Measurements from ENCODE around the gene GALNT10. TPM values are rescaled to one million over a fixed set of nuclear protein-coding genes. Genes with fewer than 3 reads are reported as not detected.

Gene GALNT10
- total and polyA plus RNA-seq, 9 of the 15 experiments (the other 6 are each of a cell fraction or from before 2014, with no cell fraction given): 4.6 to 37.1 (median 13.3) TPM

- no peak for TF ChIP-seq E2F5 (CRISPR knock-in tag; IDR thresholded peaks at IDR 0.05)
- peak; percentile 93 for TF ChIP-seq CTCFL (IDR thresholded peaks at IDR 0.05; ENCODE audit: borderline replicate concordance, insufficient read depth, low read depth, low read length, poor library complexity, severe bottlenecking)
- peak; percentile 81; the same call in 1 of the 2 replicates for TF ChIP-seq ZNF449 (CRISPR knock-in tag; IDR thresholded peaks at IDR 0.05)
- TF ChIP-seq SMARCE1 (IDR thresholded peaks at IDR 0.05): peak; percentile 63; the same call in 1 of the 2 replicates
- TF ChIP-seq SP2 (IDR thresholded peaks at IDR 0.05; ENCODE audit: extremely low read depth, low read depth, low read length, poor library complexity, severe bottlenecking): no peak
- no peak for TF ChIP-seq WHSC1 (IDR thresholded peaks at IDR 0.05; ENCODE audit: low read length)
- no peak for TF ChIP-seq ZNF57 (CRISPR knock-in tag; IDR thresholded peaks at IDR 0.05)
- TF ChIP-seq RHOXF2B (CRISPR knock-in tag; conservative IDR thresholded peaks at IDR 0.05): no peak
- peak in 1 of 2 experiments; percentile 63; a peak in 1 of 4 replicates for TF ChIP-seq FOXK2 (conservative IDR thresholded peaks at IDR 0.05 in 1 of 2, IDR thresholded peaks at IDR 0.05 in 1 of 2; ENCODE audit: low read depth in 2 of 2)
- TF ChIP-seq FOXP4 (CRISPR knock-in tag; IDR thresholded peaks at IDR 0.05; ENCODE audit: borderline replicate concordance): no peak
- TF ChIP-seq PHB2 (IDR thresholded peaks at IDR 0.05; ENCODE audit: low read depth): no peak
- TF ChIP-seq ZBTB2 (IDR thresholded peaks at IDR 0.05): 0 out of 2 replicates have a peak, but pooled peaks have one; percentile 53
- TF ChIP-seq ZNF121 (CRISPR knock-in tag; conservative IDR thresholded peaks at IDR 0.05): no peak
- TF ChIP-seq RBM14 (IDR thresholded peaks at IDR 0.05; ENCODE audit: borderline replicate concordance, insufficient read depth, low read depth, low read length): no peak
- no peak for TF ChIP-seq TAF9B (IDR thresholded peaks at IDR 0.05; ENCODE audit: partially characterized antibody)
- TF ChIP-seq ZNF561 (CRISPR knock-in tag; conservative IDR thresholded peaks at IDR 0.05): no peak
- no peak for TF ChIP-seq SNAPC5 (CRISPR knock-in tag; IDR thresholded peaks at IDR 0.05)
- TF ChIP-seq TBL1XR1 (IDR thresholded peaks at IDR 0.05; ENCODE audit: low read length in 2 of 2): no peak
- no peak for TF ChIP-seq POLR2AphosphoS2 (IDR thresholded peaks at IDR 0.05; ENCODE audit: low read length)
These were observed 526 bp upstream of the GALNT10 start (continued) for GRCh38 chr5:154189819-154190594.

All from K562 (cell line).